Left ventricle myocardium inferior (tissue), 1 donor: ENCODE results near the gene GRIN3A. TPM values are rescaled to one million over a fixed set of nuclear protein-coding genes. Genes with fewer than 3 reads are reported as not detected.

ENCODE experiments used
- DNase-seq: peaks from one replicate; pipeline ENCODE4 v3.0.0-alpha.2; 2020
- H3K27ac ChIP-seq: fragments of 200-600 bp; replicated peaks from 2 replicates; pipeline ENCODE4 v1.8.0; 2021
- H3K27me3 ChIP-seq: fragments of 200-600 bp; 2 replicates; pipeline ENCODE4 v1.8.0; 2021; ENCODE audit warnings: low read depth
- H3K36me3 ChIP-seq: fragments of 200-600 bp; 2 replicates; pipeline ENCODE4 v1.8.0; 2021
- H3K4me1 ChIP-seq: fragments of 200-600 bp; 2 replicates; pipeline ENCODE4 v1.8.0; 2021
- H3K4me3 ChIP-seq: fragments of 200-600 bp; 2 replicates; pipeline ENCODE4 v1.8.0; 2021; ENCODE audit warnings: mild to moderate bottlenecking, moderate library complexity
- H3K9me3 ChIP-seq: fragments of 200-600 bp; replicated peaks from 2 replicates; pipeline ENCODE4 v1.8.0; 2021
- intact Hi-C: fragments of 100-400 bp; cut with micrococcal nuclease; formaldehyde crosslinking; loops from one replicate; pipeline ENCODE4 v1.11.0; 2022
- total RNA-seq: library from RNA; stranded (reverse); fragmentation: NEBNext Ultra II Directional; extraction: Animal tissue kit (Norgen Biotek cat#: 25700); gene quantifications from one replicate; pipeline ENCODE4 v1.2.1, GENCODE V29; 2021
- TF ChIP-seq, protein P1 (sequence below): fragments of 200-600 bp; IDR thresholded peaks from 2 replicates; pipeline ENCODE4 v1.8.0; 2021; ENCODE audit warnings: antibody characterized with exemption, mild to moderate bottlenecking, borderline replicate concordance
- donor health status: DM: no; HTN: yes; CAD: no; lungs with severe emphysema.

GRIN3A gene
- total RNA-seq, 1 donor from 2014 or later: 0.49 TPM

DNA sequence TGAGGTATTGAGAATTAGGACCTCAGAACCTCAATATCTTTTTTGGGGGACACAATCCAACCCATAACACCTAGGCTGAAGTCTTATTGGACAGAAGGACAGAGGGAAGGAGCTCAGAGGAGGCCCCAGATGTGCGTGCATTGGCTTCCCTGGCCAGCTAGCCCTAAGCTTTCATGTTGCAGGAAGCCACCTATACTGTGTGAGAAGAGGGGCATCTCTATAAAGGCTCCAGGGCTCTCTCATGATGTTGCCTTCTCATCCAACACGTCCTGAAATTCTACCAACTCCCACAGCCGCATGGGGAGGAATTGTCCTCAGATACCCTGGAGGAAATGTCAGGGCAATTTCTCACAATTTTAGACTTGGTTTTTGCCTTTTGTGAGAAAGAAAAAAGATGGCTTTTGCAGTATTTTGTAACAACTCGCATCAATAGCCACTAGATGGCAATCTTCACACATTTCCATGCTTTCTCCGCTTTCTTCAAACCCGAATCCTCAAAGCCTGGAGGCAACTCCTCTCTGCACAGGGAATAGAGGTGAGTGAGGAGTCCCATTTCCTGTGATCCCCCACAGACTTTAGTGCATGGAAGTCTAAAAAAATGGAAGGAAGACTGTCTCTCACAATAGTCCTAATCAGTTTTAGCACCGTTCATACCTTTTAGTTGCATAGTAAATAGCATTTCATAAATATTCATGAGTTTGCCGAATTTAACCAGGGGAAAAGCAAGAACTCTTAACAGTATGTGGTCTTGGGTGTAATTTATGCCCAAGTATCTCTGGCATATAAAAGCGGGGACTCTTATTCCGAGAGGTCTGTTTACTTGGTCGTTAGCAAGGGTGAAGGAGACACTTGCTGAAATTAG, 136.3 kb downstream of the GRIN3A start:
- H3K27ac ChIP-seq: no peak overlapping the region
- TF ChIP-seq, protein P1, sequence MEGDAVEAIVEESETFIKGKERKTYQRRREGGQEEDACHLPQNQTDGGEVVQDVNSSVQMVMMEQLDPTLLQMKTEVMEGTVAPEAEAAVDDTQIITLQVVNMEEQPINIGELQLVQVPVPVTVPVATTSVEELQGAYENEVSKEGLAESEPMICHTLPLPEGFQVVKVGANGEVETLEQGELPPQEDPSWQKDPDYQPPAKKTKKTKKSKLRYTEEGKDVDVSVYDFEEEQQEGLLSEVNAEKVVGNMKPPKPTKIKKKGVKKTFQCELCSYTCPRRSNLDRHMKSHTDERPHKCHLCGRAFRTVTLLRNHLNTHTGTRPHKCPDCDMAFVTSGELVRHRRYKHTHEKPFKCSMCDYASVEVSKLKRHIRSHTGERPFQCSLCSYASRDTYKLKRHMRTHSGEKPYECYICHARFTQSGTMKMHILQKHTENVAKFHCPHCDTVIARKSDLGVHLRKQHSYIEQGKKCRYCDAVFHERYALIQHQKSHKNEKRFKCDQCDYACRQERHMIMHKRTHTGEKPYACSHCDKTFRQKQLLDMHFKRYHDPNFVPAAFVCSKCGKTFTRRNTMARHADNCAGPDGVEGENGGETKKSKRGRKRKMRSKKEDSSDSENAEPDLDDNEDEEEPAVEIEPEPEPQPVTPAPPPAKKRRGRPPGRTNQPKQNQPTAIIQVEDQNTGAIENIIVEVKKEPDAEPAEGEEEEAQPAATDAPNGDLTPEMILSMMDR: peak; percentile 70
- no peak overlapping the region for H3K4me3 ChIP-seq
- H3K4me1 ChIP-seq: no peaks in the 10 kb centered on the region
- no peak for DNase-seq
- intact Hi-C loops: no loop called here
- H3K27me3 ChIP-seq: peaks cover 46% of the 10 kb centered on the region
- H3K36me3 ChIP-seq: no peaks in the 10 kb centered on the region
- H3K9me3 ChIP-seq: no peaks in the 10 kb centered on the region

DNA sequence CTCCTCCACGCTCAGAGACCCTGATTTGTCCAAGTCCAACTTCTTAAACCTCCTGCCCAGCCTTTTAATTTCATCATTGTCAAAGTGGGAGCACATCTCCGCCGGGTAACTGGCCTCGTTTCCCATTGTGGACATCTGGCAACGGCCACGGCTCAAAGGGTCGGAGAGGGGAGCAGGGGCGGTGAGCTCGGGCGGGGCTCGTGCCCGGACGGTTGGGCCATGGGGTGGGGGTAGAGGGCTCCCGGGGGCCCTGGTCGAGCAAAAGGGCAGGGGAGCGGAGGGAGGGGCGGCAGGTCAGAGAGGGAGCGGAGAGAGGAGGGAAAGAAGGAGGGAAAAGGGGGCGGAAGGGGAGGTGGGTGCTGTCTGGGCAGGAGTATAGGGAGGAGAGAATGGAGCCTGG, 143.7 kb downstream of the GRIN3A start, which contains the start of gene PPP3R2:
TSS of gene PPP3R2 (minus strand) at position 174 of the 400 bp plus-strand sequence. CDS start at position 126, 48 bp downstream.
- Histone ChIP-seq H3K4me3 (no peak within 1 kb of the TSS), H3K27ac (no peak within 1 kb of the TSS), H3K4me1 (no peaks in the 10 kb centered on the region), H3K9me3 (no peaks in the 10 kb centered on the region), H3K27me3 (peaks cover 22% of the 10 kb centered on the region), H3K36me3 (no peaks in the 10 kb centered on the region)
- TF ChIP-seq, protein P1: no peak
- intact Hi-C loops: no loop called here
- no peak for DNase-seq

DNA sequence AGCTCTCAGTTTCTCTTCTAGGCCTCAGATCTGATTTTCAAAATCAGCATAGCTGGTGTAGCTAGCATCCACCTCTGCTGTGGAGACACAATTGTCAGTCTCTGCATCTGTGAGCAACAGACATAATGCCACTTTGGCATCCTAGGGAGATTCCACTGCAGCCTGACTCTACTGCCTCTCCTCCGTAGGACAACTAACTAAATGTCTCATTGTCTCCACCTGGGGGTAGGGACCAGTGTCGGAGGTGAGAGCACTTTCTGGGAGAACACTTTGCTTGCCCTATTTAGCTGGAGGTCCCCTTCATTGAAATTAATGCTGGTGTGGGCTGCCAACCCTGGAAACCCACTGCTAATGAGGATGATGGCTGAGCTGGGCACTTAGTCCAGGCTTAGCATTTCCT, 145.1 kb downstream of the GRIN3A start:
- no peak for DNase-seq
- Histone ChIP-seq H3K4me3 (no peak overlapping the region), H3K4me1 (no peaks in the 10 kb centered on the region), H3K36me3 (no peaks in the 10 kb centered on the region), H3K9me3 (no peaks in the 10 kb centered on the region), H3K27ac (no peak overlapping the region), H3K27me3 (peaks cover 17% of the 10 kb centered on the region)
- TF ChIP-seq, protein P1: no peak
- intact Hi-C loops: no loop called here

DNA sequence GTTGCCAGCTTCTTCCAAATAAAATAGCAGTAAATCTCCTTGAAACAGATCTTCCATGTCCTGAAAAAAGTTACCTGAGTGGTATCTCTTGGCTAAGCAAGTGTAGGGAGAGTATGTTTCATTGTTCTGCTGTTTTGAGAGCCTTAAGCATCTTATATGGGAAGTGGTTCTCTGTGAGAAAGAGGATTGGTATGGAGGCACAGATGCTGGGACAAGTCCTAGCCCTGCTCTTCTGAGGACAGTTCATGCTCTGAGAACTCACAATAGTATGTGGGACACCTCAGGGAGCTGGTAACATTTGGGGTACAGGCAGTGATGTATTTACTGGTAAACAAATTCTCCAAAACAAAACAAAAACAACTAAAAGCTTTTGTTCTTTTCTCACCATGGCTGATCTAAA, 145.7 kb downstream of the GRIN3A start:
- H3K27me3 ChIP-seq: peaks cover 17% of the 10 kb centered on the region
- no peaks in the 10 kb centered on the region for H3K36me3 ChIP-seq
- no peak for DNase-seq
- intact Hi-C loops: no loop called here
- TF ChIP-seq, protein P1: no peak
- H3K27ac ChIP-seq: no peak overlapping the region
- H3K9me3 ChIP-seq: no peaks in the 10 kb centered on the region
- no peaks in the 10 kb centered on the region for H3K4me1 ChIP-seq
- no peak overlapping the region for H3K4me3 ChIP-seq

DNA sequence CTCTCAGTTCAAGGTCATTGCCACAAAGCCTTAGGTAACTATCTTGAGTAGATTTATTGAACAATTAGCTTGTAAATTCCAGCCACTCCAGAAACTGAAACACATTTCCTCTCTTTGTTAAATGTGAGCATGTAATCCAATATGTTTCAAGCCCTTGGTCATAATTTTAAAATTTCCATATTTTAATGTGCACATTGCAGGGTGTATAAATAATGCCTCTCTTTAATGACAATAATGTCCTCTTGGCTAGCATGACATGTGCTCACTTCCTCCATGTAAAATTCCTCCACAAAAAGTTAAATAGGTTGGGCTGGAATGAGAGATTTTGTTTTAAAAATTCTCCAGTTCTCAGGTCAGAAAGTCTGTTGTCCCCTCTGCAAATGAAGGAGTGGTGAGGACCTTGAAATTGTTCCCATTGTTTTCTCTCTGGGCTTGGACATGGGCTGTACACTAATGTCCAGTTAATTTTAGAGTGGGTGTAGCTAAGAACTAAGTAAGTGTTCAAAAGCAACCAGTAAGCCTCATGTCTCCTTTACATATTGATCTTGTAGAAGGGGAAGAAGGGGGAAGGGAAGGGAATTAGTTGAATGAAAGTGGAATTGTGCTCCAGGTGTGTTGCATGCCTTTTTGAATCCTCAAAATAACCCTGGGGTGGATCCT, 146.5 kb downstream of the GRIN3A start:
- no peak overlapping the region for H3K4me3 ChIP-seq
- H3K4me1 ChIP-seq: no peaks in the 10 kb centered on the region
- no peak for DNase-seq
- intact Hi-C loops: no loop called here
- TF ChIP-seq, protein P1: no peak
- H3K27me3 ChIP-seq: peaks cover 17% of the 10 kb centered on the region
- no peak overlapping the region for H3K27ac ChIP-seq
- no peaks in the 10 kb centered on the region for H3K9me3 ChIP-seq
- H3K36me3 ChIP-seq: no peaks in the 10 kb centered on the region
